ENCODE data around the gene FILIP1.
A peak's percentile ranks its signal among the peaks of the same experiment; 100 is the strongest.

The FILIP1 gene

DNA sequence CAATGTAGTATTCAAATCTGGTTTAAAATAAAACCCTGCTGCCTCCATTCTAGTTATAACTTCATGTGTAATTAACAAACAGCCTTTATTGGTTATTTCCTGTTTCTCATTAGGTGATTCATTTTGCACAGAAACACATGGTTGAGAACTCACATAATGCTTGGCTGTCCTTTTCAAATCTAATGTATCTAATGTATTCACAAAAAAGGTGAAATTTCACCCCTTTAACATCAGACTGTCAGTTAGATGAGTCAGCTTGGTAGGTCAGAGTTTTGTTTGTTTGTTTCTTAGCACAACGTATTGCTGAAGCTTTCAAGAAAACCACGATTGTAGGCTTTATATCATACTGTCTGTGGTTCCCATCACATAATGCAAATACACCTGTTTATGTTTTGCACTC is 130.3 kb downstream of the FILIP1 start:
- TF ChIP-seq, protein P1, sequence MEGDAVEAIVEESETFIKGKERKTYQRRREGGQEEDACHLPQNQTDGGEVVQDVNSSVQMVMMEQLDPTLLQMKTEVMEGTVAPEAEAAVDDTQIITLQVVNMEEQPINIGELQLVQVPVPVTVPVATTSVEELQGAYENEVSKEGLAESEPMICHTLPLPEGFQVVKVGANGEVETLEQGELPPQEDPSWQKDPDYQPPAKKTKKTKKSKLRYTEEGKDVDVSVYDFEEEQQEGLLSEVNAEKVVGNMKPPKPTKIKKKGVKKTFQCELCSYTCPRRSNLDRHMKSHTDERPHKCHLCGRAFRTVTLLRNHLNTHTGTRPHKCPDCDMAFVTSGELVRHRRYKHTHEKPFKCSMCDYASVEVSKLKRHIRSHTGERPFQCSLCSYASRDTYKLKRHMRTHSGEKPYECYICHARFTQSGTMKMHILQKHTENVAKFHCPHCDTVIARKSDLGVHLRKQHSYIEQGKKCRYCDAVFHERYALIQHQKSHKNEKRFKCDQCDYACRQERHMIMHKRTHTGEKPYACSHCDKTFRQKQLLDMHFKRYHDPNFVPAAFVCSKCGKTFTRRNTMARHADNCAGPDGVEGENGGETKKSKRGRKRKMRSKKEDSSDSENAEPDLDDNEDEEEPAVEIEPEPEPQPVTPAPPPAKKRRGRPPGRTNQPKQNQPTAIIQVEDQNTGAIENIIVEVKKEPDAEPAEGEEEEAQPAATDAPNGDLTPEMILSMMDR (IDR thresholded peaks at IDR 0.05; ENCODE audit: low read depth, low read length, missing control alignments), result no peak
- DNase-seq (ENCODE audit: low read depth), result no peak
- no peak overlapping the region for H3K4me3 ChIP-seq (ENCODE audit: low read depth, low read length)

DNA sequence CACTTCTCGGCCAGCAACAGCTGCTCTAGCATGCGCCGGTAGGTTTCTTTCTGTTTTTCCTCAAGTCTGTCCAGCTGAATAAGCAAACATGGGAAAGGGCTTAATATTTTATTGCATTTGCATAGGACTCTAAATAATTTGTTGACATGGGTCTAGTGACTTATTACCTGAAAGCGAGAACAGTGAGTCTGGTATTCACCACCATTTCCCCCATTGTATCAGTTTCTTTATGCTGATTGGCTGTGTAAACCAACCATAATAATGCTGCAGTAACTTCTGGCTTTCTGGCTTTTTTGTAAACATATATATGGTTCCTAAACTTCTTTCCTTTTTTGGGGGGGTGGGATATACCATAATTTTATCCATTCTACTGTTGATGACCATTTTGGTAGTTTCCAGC is 140.0 kb downstream of the FILIP1 start:
- no peak overlapping the region for H3K4me3 ChIP-seq (ENCODE audit: low read depth, low read length)
- TF ChIP-seq, protein P1 (IDR thresholded peaks at IDR 0.05; ENCODE audit: low read depth, low read length, missing control alignments), result no peak
- DNase-seq (ENCODE audit: low read depth), result no peak

DNA sequence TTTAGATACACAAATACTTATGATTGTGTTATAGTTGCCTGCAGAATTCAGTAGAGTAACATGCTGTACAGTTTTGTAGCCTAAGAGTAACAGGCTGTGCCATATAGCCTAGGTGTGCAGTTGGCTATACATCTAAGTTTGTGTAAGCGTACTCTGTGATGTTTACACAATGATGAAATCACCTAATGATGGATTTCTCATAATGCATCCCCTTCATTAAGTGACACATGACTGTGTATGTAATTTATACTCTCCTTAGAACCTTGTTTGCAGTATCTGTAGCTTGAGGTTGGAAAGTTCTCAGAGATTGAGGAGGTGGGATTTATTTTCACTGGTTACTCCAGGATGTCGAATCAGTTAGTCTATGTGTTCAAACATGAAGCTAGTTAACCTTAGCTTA is 142.0 kb downstream of the FILIP1 start:
- no peak for DNase-seq (ENCODE audit: low read depth)
- TF ChIP-seq, protein P1 (IDR thresholded peaks at IDR 0.05; ENCODE audit: low read depth, low read length, missing control alignments), result no peak
- no peak overlapping the region for H3K4me3 ChIP-seq (ENCODE audit: low read depth, low read length)

DNA sequence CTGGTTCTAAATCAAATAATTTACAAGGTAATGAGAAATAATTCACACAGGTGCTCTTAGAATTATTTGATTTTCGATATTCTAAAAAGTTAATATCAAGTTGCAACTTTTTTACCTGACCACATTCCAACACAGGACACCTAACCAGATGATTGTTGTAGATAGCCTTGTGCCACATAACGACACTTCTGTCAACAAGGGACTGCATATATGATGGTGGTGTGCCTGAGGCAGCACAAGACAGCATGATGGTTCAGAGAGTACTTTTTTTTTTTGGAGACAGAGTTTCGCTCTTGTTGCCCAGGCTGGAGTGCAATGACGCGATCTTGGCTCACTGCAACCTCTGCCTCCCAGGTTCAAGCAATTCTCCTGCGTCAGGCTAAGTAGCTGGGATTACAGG is 142.8 kb downstream of the FILIP1 start:
- TF ChIP-seq, protein P1 (IDR thresholded peaks at IDR 0.05; ENCODE audit: low read depth, low read length, missing control alignments), result no peak
- no peak for DNase-seq (ENCODE audit: low read depth)
- no peak overlapping the region for H3K4me3 ChIP-seq (ENCODE audit: low read depth, low read length)

DNA sequence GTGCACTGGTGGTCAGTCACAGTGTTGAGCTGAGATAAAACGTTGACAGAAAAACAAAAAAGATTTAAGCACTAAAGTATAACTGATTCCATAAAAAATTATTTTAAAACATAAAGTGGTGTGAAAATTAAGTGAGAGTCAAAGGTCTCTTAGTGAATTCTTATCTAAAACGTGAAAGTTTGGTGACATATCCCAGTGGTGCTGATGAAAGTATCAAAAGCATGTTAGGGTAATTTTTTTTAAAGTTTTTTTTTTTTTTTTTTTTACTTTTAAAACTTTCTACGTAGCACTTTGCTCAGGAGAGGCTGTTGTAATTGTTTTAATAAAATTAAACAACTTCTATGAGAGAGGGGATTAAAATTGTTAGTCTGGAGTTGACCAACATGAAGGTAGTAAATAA is 143.4 kb downstream of the FILIP1 start:
- TF ChIP-seq, protein P1 (IDR thresholded peaks at IDR 0.05; ENCODE audit: low read depth, low read length, missing control alignments), result no peak
- DNase-seq (ENCODE audit: low read depth), result no peak
- no peak overlapping the region for H3K4me3 ChIP-seq (ENCODE audit: low read depth, low read length)

DNA sequence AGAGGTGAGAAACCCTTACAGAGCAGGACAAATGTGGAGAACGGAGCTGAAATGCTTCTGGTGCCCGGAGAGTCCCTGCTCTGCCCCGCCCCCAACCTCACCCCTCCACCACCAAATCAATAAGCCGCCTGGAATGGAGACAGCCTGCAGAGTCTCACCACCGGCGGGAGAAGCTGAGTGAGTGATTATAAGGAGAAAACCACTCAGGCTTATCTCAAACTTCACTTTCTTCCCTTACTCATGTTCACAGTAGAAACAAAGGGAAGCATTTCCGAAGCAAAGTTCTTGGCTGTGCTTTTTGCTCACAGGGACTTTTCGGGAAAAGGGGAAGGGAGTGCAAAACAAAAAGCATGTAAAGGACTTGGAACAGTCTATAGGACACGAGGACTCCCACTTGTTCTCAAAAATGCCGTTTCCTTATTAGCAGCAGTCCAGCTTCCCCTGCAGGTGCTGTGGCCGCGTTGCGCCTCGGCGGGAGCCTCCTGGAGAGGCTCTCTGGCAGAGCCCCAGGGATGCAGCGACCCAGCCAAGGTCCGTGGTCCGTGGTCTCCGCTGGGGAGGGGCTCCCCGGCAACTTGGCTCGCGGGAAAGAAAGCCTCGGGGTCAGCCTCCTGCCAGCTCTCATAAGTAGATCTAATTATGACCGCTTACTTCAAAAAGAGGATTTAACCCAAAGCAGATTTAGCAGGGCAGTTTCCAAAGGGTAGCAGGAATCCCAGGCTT is 144.2 kb downstream of the FILIP1 start:
- H3K4me3 ChIP-seq (ENCODE audit: low read depth, low read length), result peak overlapping the region; percentile 27
- no peak for DNase-seq (ENCODE audit: low read depth)
- TF ChIP-seq, protein P1 (IDR thresholded peaks at IDR 0.05; ENCODE audit: low read depth, low read length, missing control alignments), result no peak

DNA sequence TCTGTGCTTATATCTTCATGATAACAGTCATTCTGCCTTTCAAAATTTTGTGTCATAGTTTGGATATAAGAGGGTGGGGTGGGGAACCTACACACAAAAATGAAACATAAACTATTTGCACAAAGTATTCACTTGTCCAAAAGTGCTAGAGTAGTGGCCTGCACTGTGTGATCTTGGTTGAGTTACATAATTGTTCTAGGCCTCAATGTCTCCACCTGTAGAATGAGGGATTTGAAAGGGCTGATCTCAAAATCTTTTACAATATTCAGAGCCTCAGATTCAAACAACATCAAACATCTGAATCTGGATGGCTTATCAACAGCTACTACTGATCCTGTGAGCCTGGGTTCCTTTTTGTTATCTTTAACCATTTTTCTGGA is 144.7 kb downstream of the FILIP1 start:
- H3K4me3 ChIP-seq (ENCODE audit: low read depth, low read length), result no peak overlapping the region

More for the DNA sequence above, 144.7 kb downstream of the FILIP1 start:
- TF ChIP-seq, protein P1 (IDR thresholded peaks at IDR 0.05; ENCODE audit: low read depth, low read length, missing control alignments), result no peak
- DNase-seq (ENCODE audit: low read depth), result no peak

Measured in GM12864 (cell line).